Measurements from ENCODE around the gene MGRN1. TPM values are rescaled to one million over a fixed set of nuclear protein-coding genes. Genes with fewer than 3 reads are reported as not detected.

Gene MGRN1
- total RNA-seq, 1 experiment from 2014 or later = 22.7 TPM

DNA sequence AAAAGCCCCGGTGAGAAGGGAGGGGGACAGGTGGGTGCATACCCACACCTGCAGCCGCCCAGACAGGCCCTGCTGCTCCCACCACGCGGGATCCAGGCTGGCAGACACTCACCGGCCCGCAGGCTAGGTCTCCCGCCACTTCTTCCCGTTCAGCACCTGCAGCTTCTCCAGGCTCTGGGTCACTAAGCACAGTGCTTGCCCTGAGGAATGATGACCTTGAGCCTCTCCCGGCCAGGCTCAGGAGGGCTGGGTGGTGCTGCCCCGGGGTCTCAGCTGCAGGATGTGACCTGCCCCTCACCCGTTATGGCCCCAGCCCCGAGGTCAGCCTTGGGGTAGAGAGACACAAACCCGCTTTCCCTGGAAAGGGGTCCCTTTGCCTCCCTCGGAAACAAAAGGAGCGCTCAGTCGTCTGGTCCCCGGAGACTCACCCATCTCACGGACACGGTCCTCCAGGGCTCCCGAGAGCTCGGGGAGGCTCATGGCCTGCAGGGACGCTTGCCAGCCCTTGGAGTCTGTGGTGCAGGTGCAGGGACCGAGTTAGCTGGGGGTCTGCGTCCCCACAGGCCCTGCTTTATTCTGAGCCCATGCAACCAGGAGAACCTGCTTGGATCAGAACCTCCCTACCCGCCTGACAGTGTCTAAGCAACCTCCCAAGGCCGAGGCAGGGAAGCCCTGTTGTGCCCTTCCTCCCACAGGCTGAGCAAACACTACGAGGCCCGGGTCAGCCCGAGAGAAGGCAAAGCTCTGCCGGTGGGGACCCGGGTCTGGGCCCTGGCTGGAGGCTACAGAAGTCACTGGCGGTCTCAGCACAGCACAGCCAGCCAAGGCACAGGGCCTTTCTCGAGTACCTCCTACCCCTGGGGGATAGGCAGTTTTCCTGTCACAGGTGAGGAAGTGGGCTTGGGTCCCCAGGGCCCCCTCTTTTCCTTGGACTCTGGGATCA is 72.5 kb downstream of the MGRN1 start:
- no peak overlapping the region for H3K4me2 ChIP-seq (ENCODE audit: low read length)
- no peak overlapping the region for H2AFZ ChIP-seq (ENCODE audit: low read length)
- no peaks in the 10 kb centered on the region for H3K9me2 ChIP-seq (replicated peaks; ENCODE audit: low read length)
- H3F3A ChIP-seq (ENCODE audit: low read length, unreplicated experiment) = no peaks in the 10 kb centered on the region
- intact Hi-C loops (cut with micrococcal nuclease) = no loop called here
- DNase-seq (no peak), ATAC-seq (no peak)
- H3K36me3 ChIP-seq (ENCODE audit: low read depth, low read length) = no peaks in the 10 kb centered on the region; the same call in 1 of the 2 replicates
- H3K9ac ChIP-seq (ENCODE audit: low read length) = no peak overlapping the region
- no peak overlapping the region for H3K4me3 ChIP-seq (ENCODE audit: low read length)
- no peaks in the 10 kb centered on the region for H3K9me3 ChIP-seq (ENCODE audit: low read length)
- H3K79me2 ChIP-seq (ENCODE audit: low read length) = 0 out of 2 replicates have a peak, but pooled peaks cover 3% of the 10 kb centered on the region
- H3K4me1 ChIP-seq (ENCODE audit: insufficient read depth, low read length) = peaks cover 5% of the 10 kb centered on the region; the same call in 1 of the 2 replicates
- no TSS peak for BruUV-seq (replicated peaks)
- CTCF ChIA-PET = no interaction called here
- POLR2A ChIA-PET (ENCODE audit: unreplicated experiment) = no interaction called here
- no peak overlapping the region for H3K27ac ChIP-seq (ENCODE audit: low read length)
- H4K20me1 ChIP-seq (ENCODE audit: low read length) = no peaks in the 10 kb centered on the region
- TF ChIP-seq, protein P1, sequence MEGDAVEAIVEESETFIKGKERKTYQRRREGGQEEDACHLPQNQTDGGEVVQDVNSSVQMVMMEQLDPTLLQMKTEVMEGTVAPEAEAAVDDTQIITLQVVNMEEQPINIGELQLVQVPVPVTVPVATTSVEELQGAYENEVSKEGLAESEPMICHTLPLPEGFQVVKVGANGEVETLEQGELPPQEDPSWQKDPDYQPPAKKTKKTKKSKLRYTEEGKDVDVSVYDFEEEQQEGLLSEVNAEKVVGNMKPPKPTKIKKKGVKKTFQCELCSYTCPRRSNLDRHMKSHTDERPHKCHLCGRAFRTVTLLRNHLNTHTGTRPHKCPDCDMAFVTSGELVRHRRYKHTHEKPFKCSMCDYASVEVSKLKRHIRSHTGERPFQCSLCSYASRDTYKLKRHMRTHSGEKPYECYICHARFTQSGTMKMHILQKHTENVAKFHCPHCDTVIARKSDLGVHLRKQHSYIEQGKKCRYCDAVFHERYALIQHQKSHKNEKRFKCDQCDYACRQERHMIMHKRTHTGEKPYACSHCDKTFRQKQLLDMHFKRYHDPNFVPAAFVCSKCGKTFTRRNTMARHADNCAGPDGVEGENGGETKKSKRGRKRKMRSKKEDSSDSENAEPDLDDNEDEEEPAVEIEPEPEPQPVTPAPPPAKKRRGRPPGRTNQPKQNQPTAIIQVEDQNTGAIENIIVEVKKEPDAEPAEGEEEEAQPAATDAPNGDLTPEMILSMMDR (conservative IDR thresholded peaks at IDR 0.05; ENCODE audit: low read depth, low read length) = no peak
- TF ChIP-seq EZH2phosphoT487 (IDR thresholded peaks at IDR 0.05; ENCODE audit: borderline replicate concordance, low read length) = no peak
- TF ChIP-seq EZH2 (IDR thresholded peaks at IDR 0.05; ENCODE audit: low read length, unreplicated experiment) = no peak
- H3K27me3 ChIP-seq (ENCODE audit: low read length) = no peaks in the 10 kb centered on the region

DNA sequence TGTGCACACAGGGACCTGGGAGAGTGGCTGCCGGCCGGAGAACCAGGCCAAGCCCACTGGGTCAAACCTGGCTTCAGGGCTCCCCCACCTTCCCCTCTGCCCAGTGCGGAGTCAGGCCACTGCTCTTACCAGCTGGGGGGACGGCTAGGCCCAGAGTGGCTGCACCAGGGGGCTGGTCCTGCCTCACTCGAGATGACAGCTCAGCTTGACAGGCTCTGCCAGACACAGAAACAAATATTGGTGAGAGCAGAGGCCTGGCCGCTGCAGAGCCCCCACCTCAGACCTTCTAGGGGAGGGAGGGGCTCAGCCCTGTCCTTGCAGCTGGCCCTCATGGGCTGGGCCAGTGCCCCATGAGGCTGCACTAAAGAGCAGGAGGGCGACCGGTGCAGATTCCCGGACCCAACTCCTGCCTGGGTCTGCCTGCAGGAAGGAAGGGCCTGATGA is 73.2 kb downstream of the MGRN1 start:
- no peaks in the 10 kb centered on the region; the same call in 1 of the 2 replicates for H3K36me3 ChIP-seq (ENCODE audit: low read depth, low read length)
- no peaks in the 10 kb centered on the region for H3K27me3 ChIP-seq (ENCODE audit: low read length)
- intact Hi-C loops (cut with micrococcal nuclease) = no loop called here
- H3K4me3 ChIP-seq (ENCODE audit: low read length) = no peak overlapping the region
- ChIA-PET CTCF (no interaction called here), POLR2A (ENCODE audit: unreplicated experiment) (no interaction called here)
- H3K79me2 ChIP-seq (ENCODE audit: low read length) = 0 out of 2 replicates have a peak, but pooled peaks cover 3% of the 10 kb centered on the region
- H3K4me1 ChIP-seq (ENCODE audit: insufficient read depth, low read length) = peaks cover 2% of the 10 kb centered on the region; the same call in 1 of the 2 replicates
- H3K9me3 ChIP-seq (ENCODE audit: low read length) = no peaks in the 10 kb centered on the region
- no peaks in the 10 kb centered on the region for H4K20me1 ChIP-seq (ENCODE audit: low read length)
- DNase-seq = no peak
- no peaks in the 10 kb centered on the region for H3F3A ChIP-seq (ENCODE audit: low read length, unreplicated experiment)
- no peaks in the 10 kb centered on the region for H3K9me2 ChIP-seq (replicated peaks; ENCODE audit: low read length)
- no peak overlapping the region for H3K4me2 ChIP-seq (ENCODE audit: low read length)
- no TSS peak for BruUV-seq (replicated peaks)
- no peak overlapping the region for H3K9ac ChIP-seq (ENCODE audit: low read length)
- H2AFZ ChIP-seq (ENCODE audit: low read length) = no peak overlapping the region
- ATAC-seq = no peak
- no peak overlapping the region for H3K27ac ChIP-seq (ENCODE audit: low read length)
- TF ChIP-seq, protein P1 (conservative IDR thresholded peaks at IDR 0.05; ENCODE audit: low read depth, low read length) = no peak
- TF ChIP-seq EZH2 (IDR thresholded peaks at IDR 0.05; ENCODE audit: low read length, unreplicated experiment) (no peak), EZH2phosphoT487 (IDR thresholded peaks at IDR 0.05; ENCODE audit: borderline replicate concordance, low read length) (no peak)
